RWPE1 (cell line): ENCODE data around the gene ITGA2B.
A peak's percentile ranks its signal among the peaks of the same experiment; 100 is the strongest.

Experiments used
- CTCF ChIA-PET: fragments of 350-600 bp; sonication (Branson Sonifier 250); formaldehyde crosslinking; extraction: SDS; loops from one replicate; lab custom pipeline; 2021; lab: Yijun Ruan, JAX
- POLR2A ChIA-PET: fragments of 400-600 bp; formaldehyde crosslinking; extraction: SDS; loops from one replicate; lab custom pipeline; 2020; ENCODE audit warnings: antibody characterized with exemption; ENCODE audit not compliant: low non-redundant PET; lab: Yijun Ruan, JAX
- DNase-seq: peaks from one replicate; pipeline ENCODE4 v3.0.0; 2012; ENCODE audit warnings: low spot score
- H3K27ac ChIP-seq: fragments of 450-650 bp; 2 replicates; pipeline ENCODE4 v1.5.1; 2017
- CTCF ChIP-seq: fragments of 450-650 bp; conservative IDR thresholded peaks from 2 replicates; pipeline ENCODE4 v1.5.1; 2017; ENCODE audit warnings: low read depth, mild to moderate bottlenecking

ITGA2B gene

DNA sequence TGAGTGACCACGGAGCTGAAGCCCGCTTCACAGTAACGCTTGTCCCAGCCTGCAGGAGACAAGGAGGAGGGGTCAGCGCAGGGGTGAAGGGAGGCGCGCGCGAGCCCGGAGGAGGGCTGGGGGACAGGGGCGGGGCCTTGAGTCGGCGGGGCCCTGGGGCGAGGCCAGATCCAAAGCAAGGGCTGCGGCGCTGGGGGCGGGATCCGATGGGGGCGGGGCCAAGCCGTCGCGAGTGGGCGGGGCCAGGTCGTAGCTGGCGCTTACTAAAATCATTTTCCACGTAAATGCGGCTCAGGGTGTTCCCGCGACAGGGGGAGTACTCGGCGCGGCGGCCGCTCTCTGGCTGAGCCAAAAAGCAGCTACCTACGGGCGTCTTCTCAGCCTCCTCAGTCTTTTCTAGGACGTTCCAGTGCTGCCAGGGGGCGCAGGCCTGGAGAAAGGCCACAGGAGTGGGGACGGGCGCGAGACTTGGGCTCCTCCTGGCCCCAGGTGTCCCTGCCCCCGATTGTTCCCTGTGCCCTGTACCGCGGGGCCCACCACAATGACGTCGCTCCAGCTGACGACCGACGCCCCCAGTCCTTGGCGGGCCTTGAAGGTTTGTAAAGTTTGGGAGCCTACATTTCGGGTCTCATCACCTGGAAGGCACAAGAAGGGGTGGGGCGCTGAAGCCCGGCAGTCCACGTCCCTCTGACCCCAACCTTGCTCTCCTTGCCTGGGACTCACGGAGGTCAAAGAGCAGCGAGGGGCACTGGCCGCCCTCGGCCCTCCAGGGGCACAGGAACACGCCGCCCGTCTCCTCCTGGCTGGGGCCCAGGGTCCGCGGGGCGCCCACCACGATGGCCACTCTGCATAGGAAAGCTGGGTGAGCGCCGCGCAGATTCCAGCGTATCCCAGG lies 3.9 kb downstream of the ITGA2B start:
- H3K27ac ChIP-seq: peak overlapping the region; percentile 51
- POLR2A ChIA-PET: no interaction called here
- CTCF ChIA-PET: interaction anchor here (0.6 to 1.0 kb wide), 4 partner anchors 13 to 507 kb away, joined by 3 to 5 read pairs (median 4); partner anchors contain the start of gene FAM171A2
- TF ChIP-seq CTCF: 0 out of 2 replicates have a peak, but pooled peaks have one; percentile 16
- peak; percentile 82 for DNase-seq

- no peak for TF ChIP-seq CTCF
- ChIA-PET CTCF (interaction anchor here (0.6 to 1.0 kb wide), 3 partner anchors 12 to 139 kb away, joined by 3 to 4 read pairs (median 3); partner anchors contain the start of gene FAM171A2), POLR2A (no interaction called here)
- peak; percentile 13 for DNase-seq
- H3K27ac ChIP-seq: peak overlapping the region; percentile 51
Observed at GRCh38 chr17:44384823-44385286, 4.6 kb downstream of the ITGA2B start.

GRCh38 chr17:44384281-44384822 lies 5.1 kb downstream of the ITGA2B start:
- POLR2A ChIA-PET: no interaction called here
- TF ChIP-seq CTCF: no peak
- DNase-seq: no peak
- CTCF ChIA-PET: interaction anchor here (1.0 kb wide), 1 partner anchor 21 kb away, joined by 4 read pairs; the partner anchor contains the start of gene FAM171A2
- peak overlapping the region; percentile 51 for H3K27ac ChIP-seq

- CTCF ChIA-PET: no interaction called here
- H3K27ac ChIP-seq: no peak overlapping the region
- POLR2A ChIA-PET: no interaction called here
- TF ChIP-seq CTCF: no peak
- no peak for DNase-seq
Observed at GRCh38 chr17:44383861-44384260, 5.6 kb downstream of the ITGA2B start.

DNA sequence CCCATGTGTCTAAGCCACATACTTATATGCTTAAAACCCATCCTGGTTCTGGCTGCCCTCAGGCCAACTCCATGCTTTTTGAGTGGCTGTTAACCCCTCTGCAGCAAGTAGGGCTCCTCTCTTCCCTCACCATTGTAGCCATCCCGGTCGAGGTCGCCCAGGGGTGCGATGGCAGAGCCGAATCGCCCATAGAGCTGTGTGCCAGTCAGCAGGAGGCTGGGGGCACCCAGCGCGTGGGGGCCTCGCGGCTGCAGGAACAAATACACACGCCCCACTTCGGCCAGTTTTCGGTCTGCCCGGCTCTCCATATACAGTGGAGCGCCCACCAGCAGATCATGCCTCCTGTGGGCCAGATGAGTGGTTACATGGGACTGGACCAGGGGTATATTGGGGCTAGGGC lies 6.1 kb downstream of the ITGA2B start:
- POLR2A ChIA-PET: no interaction called here
- no peak for TF ChIP-seq CTCF
- CTCF ChIA-PET: no interaction called here
- DNase-seq: no peak
- H3K27ac ChIP-seq: no peak overlapping the region

- DNase-seq: no peak
- CTCF ChIA-PET: no interaction called here
- POLR2A ChIA-PET: no interaction called here
- H3K27ac ChIP-seq: no peak overlapping the region
- no peak for TF ChIP-seq CTCF
Observed at GRCh38 chr17:44382917-44383316, 6.5 kb downstream of the ITGA2B start.
